GM12878 (cell line): ENCODE results near the gene TNFAIP8L3. TPM values are rescaled to one million over a fixed set of nuclear protein-coding genes. Genes with fewer than 3 reads are reported as not detected.

Experiments used
- ATAC-seq: fragments of 200-7000 bp; cut with Tn5 transposase; 3 replicates; pipeline ENCODE4 v1.9.1; 2020; ENCODE audit warnings: mild to moderate bottlenecking, moderate library complexity
- BruUV-seq: library from RNA; stranded (reverse); fragments of 400-500 nt; replicated peaks from 2 replicates; lab custom pipeline; 2021; lab: Mats Ljungman, UMichigan
- CTCF ChIA-PET: fragments of 300-600 bp; sonication (Branson Sonifier 250); formaldehyde crosslinking; extraction: SDS; loops from one replicate; lab custom pipeline; 2021; ENCODE audit warnings: inconsistent platforms; lab: Yijun Ruan, JAX
- POLR2A ChIA-PET: fragments of 350-600 bp; formaldehyde crosslinking; extraction: SDS; loops from one replicate; lab custom pipeline; 2021; ENCODE audit warnings: inconsistent platforms; lab: Charles Lee
- RAD21 ChIA-PET: fragments of 300-600 bp; sonication (Branson Sonifier 250); formaldehyde crosslinking; loops from one replicate; lab custom pipeline; 2023; ENCODE audit warnings: antibody characterized with exemption; ENCODE audit not compliant: unreplicated experiment; lab: Charles Lee
- SMC1A ChIA-PET: fragments of 300-600 bp; sonication (Branson Sonifier 250); formaldehyde crosslinking; loops from one replicate; lab custom pipeline; 2023; ENCODE audit not compliant: unreplicated experiment, uncharacterized antibody; lab: Charles Lee
- DNase-seq: peaks from one replicate; pipeline ENCODE4 v3.0.0-alpha.2; 2011; ENCODE audit warnings: low read depth, low spot score
- FAIRE-seq: peaks from 3 replicates; lab custom pipeline; 2011; peaks lifted over from hg19 to GRCh38; lab: Jason Lieb, UNC
- H2AFZ ChIP-seq: 2 replicates; pipeline ENCODE4 v1.6.0; 2011; ENCODE audit warnings: low read depth, low read length, control low read depth; ENCODE audit not compliant: control insufficient read depth
- H3K27ac ChIP-seq: 2 replicates; pipeline ENCODE4 v1.5.1; 2011; ENCODE audit warnings: control low read depth; ENCODE audit not compliant: control insufficient read depth, insufficient read depth
- H3K27me3 ChIP-seq, 2 experiments: replicated peaks in 1 of 2; 2 replicates each; pipeline versions ENCODE4 v1.6.0 to v1.6.1; 2011; ENCODE audit warnings: low read length in 1 of 2; ENCODE audit not compliant: control insufficient read depth in 2 of 2, insufficient read depth in 2 of 2
- H3K36me3 ChIP-seq, 2 experiments: 2 replicates each; pipeline ENCODE4 v1.5.1; 2011; ENCODE audit warnings: low read length in 1 of 2; ENCODE audit not compliant: control insufficient read depth in 2 of 2, insufficient read depth in 2 of 2
- H3K4me1 ChIP-seq: 2 replicates; pipeline ENCODE4 v1.6.1; 2011; ENCODE audit warnings: mild to moderate bottlenecking, low read length, moderate library complexity, mixed read lengths; ENCODE audit not compliant: control insufficient read depth, insufficient read depth
- H3K4me2 ChIP-seq: 2 replicates; pipeline ENCODE4 v1.6.0; 2011; ENCODE audit warnings: control low read depth; ENCODE audit not compliant: control insufficient read depth, insufficient read depth
- H3K4me3 ChIP-seq: fragments of 200-600 bp; sonication (generic); 2 replicates; pipeline ENCODE4 v1.5.1; 2016
- H3K79me2 ChIP-seq: 2 replicates; pipeline ENCODE4 v1.6.0; 2011; ENCODE audit warnings: low read length; ENCODE audit not compliant: control insufficient read depth, insufficient read depth
- H3K9ac ChIP-seq: 2 replicates; pipeline ENCODE4 v1.8.0; 2011; ENCODE audit warnings: low read length, control low read depth, mixed read lengths; ENCODE audit not compliant: control insufficient read depth, insufficient read depth
- H3K9me3 ChIP-seq: replicated peaks from 3 replicates; pipeline ENCODE4 v1.5.1; 2011; ENCODE audit warnings: mild to moderate bottlenecking, low read length; ENCODE audit not compliant: control insufficient read depth, insufficient read depth
- H4K20me1 ChIP-seq: 2 replicates; pipeline ENCODE4 v1.6.0; 2011; ENCODE audit not compliant: control insufficient read depth, insufficient read depth
- ASH2L ChIP-seq: fragments of 300-600, 200-600 bp; sonication (generic); IDR thresholded peaks from 2 replicates; pipeline ENCODE4 v1.6.1; 2017; ENCODE audit warnings: low read depth, mild to moderate bottlenecking, borderline replicate concordance
- CHD2 ChIP-seq: IDR thresholded peaks from 2 replicates; pipeline ENCODE4 v1.6.1; 2011; ENCODE audit warnings: low read depth, low read length, improper control_type of control experiment, borderline replicate concordance
- HDAC6 ChIP-seq: fragments of 200-600 bp; sonication (generic); IDR thresholded peaks from one replicate; pipeline ENCODE4 v1.8.0; 2017; ENCODE audit warnings: antibody characterized with exemption; ENCODE audit not compliant: unreplicated experiment
- HDGF ChIP-seq: fragments of 450-650 bp; IDR thresholded peaks from 2 replicates; pipeline ENCODE4 v1.6.1; 2016; ENCODE audit warnings: antibody characterized with exemption
- IRF4 ChIP-seq: IDR thresholded peaks from 2 replicates; pipeline ENCODE4 v1.6.1; 2011; ENCODE audit warnings: low read depth, low read length
- MAX ChIP-seq: IDR thresholded peaks from 2 replicates; pipeline ENCODE4 v1.6.1; 2012; ENCODE audit warnings: low read depth, low read length, improper control_type of control experiment
- MLLT1 ChIP-seq: fragments of 450-650 bp; IDR thresholded peaks from 2 replicates; pipeline ENCODE4 v1.6.1; 2016; ENCODE audit warnings: mild to moderate bottlenecking
- SMAD1 ChIP-seq: fragments of 450-650 bp; IDR thresholded peaks from 2 replicates; pipeline ENCODE4 v1.6.1; 2018; ENCODE audit warnings: mild to moderate bottlenecking, low read depth; ENCODE audit not compliant: partially characterized antibody
- TCF12 ChIP-seq: IDR thresholded peaks from 2 replicates; pipeline ENCODE4 v1.6.1; 2011; ENCODE audit warnings: low read depth, mild to moderate bottlenecking, low read length
- YY1 ChIP-seq: IDR thresholded peaks from 2 replicates; pipeline ENCODE4 v1.6.1; 2011; ENCODE audit warnings: low read depth, mild to moderate bottlenecking, low read length
- WGBS: methylation state at CpG from one replicate; pipeline ENCODE4 v1.1.6; 2016; ENCODE audit warnings: low lambda C conversion rate; ENCODE audit not compliant: insufficient replicate concordance, insufficient coverage; ENCODE audit errors: missing lambda C conversion rate; 5-methylcytosine and 5-hydroxymethylcytosine counted together
- in situ Hi-C: fragments of 300-500 bp; cut with MboI; formaldehyde crosslinking; loops from 9 replicates; pipeline ENCODE4 v1.14.3; 2018; ENCODE audit warnings: mixed read lengths
- intact Hi-C: fragments of 100-400 bp; cut with micrococcal nuclease; formaldehyde crosslinking; loops from one replicate; pipeline ENCODE4 v1.14.2; 2022; ENCODE audit not compliant: unreplicated experiment
- polyA plus RNA-seq, 11 experiments: library from polyadenylated mRNA; depleted of rRNA in 4 of 11; unstranded in 6 of 11; stranded (reverse) in 5 of 11; fragments of >200 nt; fragmentation: Nextera tagmentation in 4 of 11; fragmentation: Illumina TruSeq in 1 of 11; extraction: Ambion mirVana in 4 of 11; extraction: Trizol in 1 of 11; gene quantifications; 1 replicate in 1 of 11; 2 replicates in 10 of 11; pipeline versions ENCODE4 v1.2.1 to v1.2.3, GENCODE V29; 2011 to 2016; ENCODE audit warnings: inconsistent platforms in 2 of 11, missing spikeins in 2 of 11, low read depth in 1 of 11
- total RNA-seq, 4 experiments: library from RNA; depleted of rRNA in 3 of 4; stranded (reverse); fragments of >200 nt in 3 of 4; fragmentation: Illumina TruSeq in 1 of 4; extraction: Trizol in 1 of 4; gene quantifications; 2 replicates each; pipeline versions ENCODE4 v1.2.1 to v1.2.3, GENCODE V29; 2013 to 2021

Gene TNFAIP8L3
- total and polyA plus RNA-seq, 10 of the 15 experiments (the other 5 are each of a cell fraction or from before 2014, with no cell fraction given), result 0.22 TPM; not detected in 9

DNA sequence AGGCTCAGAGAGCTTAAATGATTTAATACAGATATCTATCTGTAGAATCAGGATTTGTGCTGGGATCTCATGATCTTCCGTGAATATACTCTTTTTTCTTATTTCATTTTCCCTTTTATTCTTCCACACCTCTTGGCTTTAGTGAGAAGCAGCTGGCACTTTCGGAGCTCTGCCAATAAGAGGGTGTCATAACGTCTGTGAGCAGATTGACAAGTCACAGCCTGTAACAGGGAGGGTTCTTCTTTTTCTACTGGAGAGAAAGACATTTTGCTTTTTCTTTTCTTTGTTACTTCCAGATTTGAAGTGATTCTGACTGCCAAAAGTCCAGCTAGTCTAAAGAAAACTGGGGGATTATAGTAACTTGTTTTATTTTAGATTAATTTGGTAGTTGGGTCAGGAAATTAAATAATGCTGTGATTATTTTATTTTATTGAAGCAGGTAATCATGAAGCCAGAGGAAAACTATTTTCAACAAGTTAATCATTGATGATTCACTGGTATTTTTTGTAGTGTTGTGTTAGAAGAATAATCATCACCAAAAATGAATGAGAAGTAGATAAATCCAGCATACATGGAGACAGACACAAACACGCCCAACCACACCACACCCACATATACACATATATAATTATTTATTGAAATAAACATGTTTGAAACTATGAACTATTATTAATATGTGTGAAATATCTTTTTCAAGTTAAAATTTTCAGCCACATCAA lies 69.8 kb downstream of the TNFAIP8L3 start:
- RAD21 ChIA-PET, result no interaction called here
- no TSS peak for BruUV-seq
- Histone ChIP-seq H3K4me1 (no peaks in the 10 kb centered on the region), H3K27ac (no peak overlapping the region), H3K4me3 (no peak overlapping the region), H3K27me3 (no peaks in the 10 kb centered on the region), H3K9me3 (no peaks in the 10 kb centered on the region), H2AFZ (no peak overlapping the region), H4K20me1 (no peaks in the 10 kb centered on the region), H3K79me2 (no peaks in the 10 kb centered on the region), H3K36me3 (no peaks in the 10 kb centered on the region), H3K9ac (no peak overlapping the region), H3K4me2 (no peak overlapping the region)
- no peak for ATAC-seq
- POLR2A ChIA-PET, result no interaction called here
- CTCF ChIA-PET, result no interaction called here
- TF ChIP-seq SMAD1 (no peak), HDGF (no peak), TCF12 (no peak), IRF4 (no peak), MAX (no peak), MLLT1 (no peak), YY1 (no peak), HDAC6 (no peak), CHD2 (no peak), ASH2L (no peak)
- 73% methylated on average over 4 of the region's 4 CpGs for WGBS
- no peak for DNase-seq
- in situ Hi-C loops, result no loop called here
- no peak for FAIRE-seq
- intact Hi-C loops, result no loop called here
- SMC1A ChIA-PET, result interaction anchor here (0.5 kb wide), 1 partner anchor 978 kb away, joined by 3 read pairs; no protein-coding TSS in a partner anchor
